ENCODE measurements around the gene PLAU.

The PLAU gene

GRCh38 chr10:73931767-73932619 is 21.1 kb downstream of the PLAU start:
- Histone ChIP-seq H3K4me3 (ENCODE audit: low read depth, low read length) (no peak overlapping the region), H3K27ac (no peak overlapping the region), H3K79me2 (no peaks in the 10 kb centered on the region), H3K36me3 (ENCODE audit: control insufficient read depth, insufficient read depth, low read length) (no peaks in the 10 kb centered on the region), H3K4me1 (no peaks in the 10 kb centered on the region), H2AFZ (peak overlapping the region; percentile 35), H3K27me3 (ENCODE audit: control insufficient read depth, insufficient read depth, low read length) (no peaks in the 10 kb centered on the region), H3K9ac (no peak overlapping the region), H3K4me2 (ENCODE audit: low read length) (no peak overlapping the region), H3K9me3 (ENCODE audit: control insufficient read depth, low read length) (no peaks in the 10 kb centered on the region)
- TF ChIP-seq CTCF (IDR thresholded peaks at IDR 0.05), result no peak

- H3K4me2 ChIP-seq (ENCODE audit: low read length), result no peak overlapping the region
- H3K9ac ChIP-seq, result no peak overlapping the region
- peak overlapping the region; percentile 35 for H2AFZ ChIP-seq
- H3K4me3 ChIP-seq (ENCODE audit: low read depth, low read length), result no peak overlapping the region
- H3K27me3 ChIP-seq (ENCODE audit: control insufficient read depth, insufficient read depth, low read length), result no peaks in the 10 kb centered on the region
- TF ChIP-seq CTCF (IDR thresholded peaks at IDR 0.05), result no peak
- H3K27ac ChIP-seq, result no peak overlapping the region
- H3K79me2 ChIP-seq, result no peaks in the 10 kb centered on the region
- no peaks in the 10 kb centered on the region for H3K9me3 ChIP-seq (ENCODE audit: control insufficient read depth, low read length)
- H3K4me1 ChIP-seq, result no peaks in the 10 kb centered on the region
- no peaks in the 10 kb centered on the region for H3K36me3 ChIP-seq (ENCODE audit: control insufficient read depth, insufficient read depth, low read length)
Measured at GRCh38 chr10:73932620-73933112, 21.7 kb downstream of the PLAU start.

- Histone ChIP-seq H3K9ac (no peak overlapping the region), H3K27me3 (ENCODE audit: control insufficient read depth, insufficient read depth, low read length) (no peaks in the 10 kb centered on the region), H3K4me2 (ENCODE audit: low read length) (no peak overlapping the region), H3K4me1 (no peaks in the 10 kb centered on the region), H3K4me3 (ENCODE audit: low read depth, low read length) (no peak overlapping the region), H2AFZ (no peak overlapping the region), H3K79me2 (no peaks in the 10 kb centered on the region), H3K9me3 (ENCODE audit: control insufficient read depth, low read length) (no peaks in the 10 kb centered on the region), H3K27ac (no peak overlapping the region), H3K36me3 (ENCODE audit: control insufficient read depth, insufficient read depth, low read length) (no peaks in the 10 kb centered on the region)
- no peak for TF ChIP-seq CTCF (IDR thresholded peaks at IDR 0.05)
Measured at GRCh38 chr10:73934074-73934473, 23.1 kb downstream of the PLAU start.

- no peak overlapping the region for H3K4me2 ChIP-seq (ENCODE audit: low read length)
- no peak overlapping the region for H3K9ac ChIP-seq
- H3K27ac ChIP-seq, result no peak overlapping the region
- no peaks in the 10 kb centered on the region for H3K79me2 ChIP-seq
- no peak overlapping the region for H2AFZ ChIP-seq
- no peak for TF ChIP-seq CTCF (IDR thresholded peaks at IDR 0.05)
- no peaks in the 10 kb centered on the region for H3K4me1 ChIP-seq
- H3K36me3 ChIP-seq (ENCODE audit: control insufficient read depth, insufficient read depth, low read length), result no peaks in the 10 kb centered on the region
- no peaks in the 10 kb centered on the region for H3K9me3 ChIP-seq (ENCODE audit: control insufficient read depth, low read length)
- no peaks in the 10 kb centered on the region for H3K27me3 ChIP-seq (ENCODE audit: control insufficient read depth, insufficient read depth, low read length)
- no peak overlapping the region for H3K4me3 ChIP-seq (ENCODE audit: low read depth, low read length)
Measured at GRCh38 chr10:73935895-73936294, 25.0 kb downstream of the PLAU start.
